Measurements from ENCODE around the gene TBL1Y.
"Not testable (repeated sequence)": the region's sequence is repeated elsewhere in the genome, so short reads cannot be mapped to it uniquely, and the experiment has no call there.

DNA sequence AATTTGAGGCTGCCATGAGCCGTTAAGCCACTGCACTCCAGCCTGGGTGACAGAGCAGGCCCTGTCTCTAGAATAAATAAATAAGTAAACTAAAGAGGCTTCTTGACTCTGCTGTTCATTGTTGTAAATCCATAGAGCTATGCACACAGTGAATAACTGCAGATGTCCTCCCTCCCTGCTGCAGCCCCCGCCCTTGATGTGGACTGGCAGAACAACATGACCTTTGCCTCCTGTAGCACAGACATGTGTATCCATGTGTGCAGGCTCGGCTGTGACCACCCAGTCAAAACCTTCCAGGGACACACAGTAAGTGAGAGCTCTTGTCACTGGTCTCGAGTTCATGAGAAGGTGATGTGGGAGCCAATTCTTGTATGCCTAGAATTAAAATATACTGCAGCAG is 170.1 kb downstream of the TBL1Y start:
- TF ChIP-seq, protein P1, sequence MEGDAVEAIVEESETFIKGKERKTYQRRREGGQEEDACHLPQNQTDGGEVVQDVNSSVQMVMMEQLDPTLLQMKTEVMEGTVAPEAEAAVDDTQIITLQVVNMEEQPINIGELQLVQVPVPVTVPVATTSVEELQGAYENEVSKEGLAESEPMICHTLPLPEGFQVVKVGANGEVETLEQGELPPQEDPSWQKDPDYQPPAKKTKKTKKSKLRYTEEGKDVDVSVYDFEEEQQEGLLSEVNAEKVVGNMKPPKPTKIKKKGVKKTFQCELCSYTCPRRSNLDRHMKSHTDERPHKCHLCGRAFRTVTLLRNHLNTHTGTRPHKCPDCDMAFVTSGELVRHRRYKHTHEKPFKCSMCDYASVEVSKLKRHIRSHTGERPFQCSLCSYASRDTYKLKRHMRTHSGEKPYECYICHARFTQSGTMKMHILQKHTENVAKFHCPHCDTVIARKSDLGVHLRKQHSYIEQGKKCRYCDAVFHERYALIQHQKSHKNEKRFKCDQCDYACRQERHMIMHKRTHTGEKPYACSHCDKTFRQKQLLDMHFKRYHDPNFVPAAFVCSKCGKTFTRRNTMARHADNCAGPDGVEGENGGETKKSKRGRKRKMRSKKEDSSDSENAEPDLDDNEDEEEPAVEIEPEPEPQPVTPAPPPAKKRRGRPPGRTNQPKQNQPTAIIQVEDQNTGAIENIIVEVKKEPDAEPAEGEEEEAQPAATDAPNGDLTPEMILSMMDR (IDR thresholded peaks at IDR 0.05): not testable (repeated sequence)
- TF ChIP-seq POLR2A, POLR2AphosphoS5 (IDR thresholded peaks at IDR 0.05): not testable (repeated sequence)
